ENCODE results near the gene NEBL.

DNA sequence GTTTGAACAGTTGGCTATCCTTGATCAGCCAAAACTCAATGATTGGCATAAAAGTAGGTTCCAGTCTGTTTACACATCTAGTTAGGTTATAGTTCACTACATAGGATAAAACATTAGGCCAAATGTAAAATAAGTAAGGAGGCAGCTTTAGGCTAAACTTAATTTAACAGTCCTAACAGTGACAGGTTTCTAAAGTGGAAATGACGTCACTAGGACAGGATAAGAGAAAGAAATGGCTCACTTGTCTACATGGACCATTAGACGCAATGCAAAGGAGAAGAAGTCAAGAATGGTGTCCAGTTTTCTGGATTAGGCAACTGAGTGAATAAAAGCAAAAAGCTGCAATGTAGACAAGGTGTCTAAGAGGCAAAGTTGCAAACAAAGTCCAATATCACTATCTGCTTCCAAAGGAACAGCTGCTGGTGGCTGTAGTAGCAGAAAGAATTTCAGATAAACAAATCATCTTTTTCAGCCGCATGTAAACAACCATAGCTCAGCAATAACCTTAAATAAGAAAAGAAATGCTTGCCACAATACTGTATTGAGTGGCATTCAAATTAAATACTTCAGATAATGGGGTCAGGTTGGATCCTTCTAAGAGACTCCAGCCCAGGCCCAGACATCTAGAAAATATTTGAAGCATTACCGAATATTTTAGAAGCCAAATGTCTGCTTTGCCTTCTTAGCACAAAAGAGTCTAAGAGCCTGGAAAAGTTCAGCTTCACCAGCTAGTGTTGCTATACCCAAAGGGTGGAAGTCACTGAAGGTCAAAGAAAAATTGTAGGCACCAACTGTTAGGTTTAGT, 154.2 kb downstream of the NEBL start:
- no peak for TF ChIP-seq SUZ12 (IDR thresholded peaks at IDR 0.05; ENCODE audit: extremely low read depth, insufficient read depth, insufficient read length)
- TF ChIP-seq YY1 (IDR thresholded peaks at IDR 0.05; ENCODE audit: insufficient read depth, insufficient read length): no peak
- no peak for TF ChIP-seq ZNF274 (IDR thresholded peaks at IDR 0.05; ENCODE audit: low read depth, low read length)

All from NT2/D1 (cell line).